Activated CD4-positive, alpha-beta T cell treated with anti-CD3 and anti-CD28 coated beads for 24 hours (primary cell): ENCODE data around the gene FOXK1.

ENCODE experiments used
- DNase-seq, 2 donors: peaks; one replicate each; pipeline ENCODE4 v3.0.0-alpha.2; 2020; ENCODE audit warnings: low read depth in 2 of 2

Gene FOXK1

DNA sequence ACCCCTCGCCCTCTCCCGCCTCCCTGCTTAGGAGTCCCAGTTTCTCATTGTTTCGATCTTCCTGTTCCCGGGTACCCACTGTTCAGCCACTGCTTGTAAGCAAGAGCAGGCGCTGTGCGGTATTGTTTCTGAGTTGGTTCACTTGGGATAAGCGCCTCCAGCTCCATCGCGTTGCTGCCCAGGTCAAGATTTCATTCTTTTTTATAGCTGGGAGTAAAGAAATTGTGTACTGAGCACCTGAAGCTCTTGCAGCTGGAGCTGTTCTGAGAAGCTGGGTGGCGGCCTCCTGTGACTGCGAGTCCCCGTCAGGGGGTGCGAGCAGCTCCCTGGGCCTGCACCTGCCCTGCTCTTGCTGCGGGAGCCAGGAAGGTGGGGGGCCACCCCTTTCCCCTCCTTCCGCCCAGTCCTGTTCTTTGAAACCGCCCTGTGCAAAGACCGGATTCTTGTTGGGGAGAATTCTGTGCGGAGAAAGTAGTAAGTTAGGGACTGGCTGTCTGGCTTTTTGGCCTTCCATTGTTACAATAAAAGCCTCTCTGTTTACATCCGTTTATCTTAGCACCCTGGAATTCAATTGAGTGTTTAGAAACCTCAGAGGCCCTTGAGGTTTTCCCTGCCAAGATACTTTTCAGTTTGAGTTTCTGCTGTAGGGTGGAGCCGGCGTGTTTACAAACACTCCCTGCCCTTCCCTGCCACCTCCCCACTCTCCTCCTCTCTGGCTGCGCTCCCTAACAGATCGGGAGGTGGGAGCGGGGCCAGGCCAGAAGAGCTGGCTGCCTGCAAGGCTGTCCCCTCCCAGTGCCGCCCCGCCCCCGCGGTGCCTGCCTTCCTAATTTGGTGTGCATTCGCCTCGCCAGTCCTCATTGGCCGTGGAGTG, 62.5 kb downstream of the FOXK1 start:
- DNase-seq: peak; percentile 42 to 45

DNA sequence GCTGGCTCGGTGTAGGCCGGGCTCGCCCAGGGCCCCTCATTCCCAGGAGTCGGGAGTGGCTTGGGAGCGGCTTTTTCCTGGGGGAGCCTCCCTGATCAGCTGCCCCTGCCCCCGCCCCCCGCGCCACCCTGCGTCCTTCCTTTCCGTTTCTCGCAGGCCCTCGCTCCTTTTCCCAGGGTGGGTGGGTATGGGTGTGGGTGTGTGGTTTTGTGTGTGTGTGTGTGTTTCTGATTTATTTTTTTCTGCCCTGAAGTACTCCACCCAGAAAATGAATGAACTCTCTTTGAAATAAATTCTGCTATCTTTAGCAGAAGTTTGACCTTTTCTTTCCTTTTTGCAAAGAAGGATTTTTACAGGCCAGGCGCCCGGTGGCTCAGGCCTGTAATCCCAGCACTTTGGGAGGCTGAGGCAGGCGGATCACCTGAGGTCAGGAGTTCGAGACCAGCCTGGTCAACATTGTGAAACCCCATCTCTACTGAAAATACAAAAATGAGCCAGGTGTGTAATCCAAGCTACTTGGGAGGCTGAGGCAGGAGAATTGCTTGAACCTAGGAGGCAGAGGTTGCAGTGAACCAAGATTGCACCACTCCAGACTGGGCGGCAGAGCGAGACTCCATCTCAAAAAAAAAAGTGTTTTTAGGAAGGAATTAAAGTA, 63.3 kb downstream of the FOXK1 start:
- DNase-seq: no peak

DNA sequence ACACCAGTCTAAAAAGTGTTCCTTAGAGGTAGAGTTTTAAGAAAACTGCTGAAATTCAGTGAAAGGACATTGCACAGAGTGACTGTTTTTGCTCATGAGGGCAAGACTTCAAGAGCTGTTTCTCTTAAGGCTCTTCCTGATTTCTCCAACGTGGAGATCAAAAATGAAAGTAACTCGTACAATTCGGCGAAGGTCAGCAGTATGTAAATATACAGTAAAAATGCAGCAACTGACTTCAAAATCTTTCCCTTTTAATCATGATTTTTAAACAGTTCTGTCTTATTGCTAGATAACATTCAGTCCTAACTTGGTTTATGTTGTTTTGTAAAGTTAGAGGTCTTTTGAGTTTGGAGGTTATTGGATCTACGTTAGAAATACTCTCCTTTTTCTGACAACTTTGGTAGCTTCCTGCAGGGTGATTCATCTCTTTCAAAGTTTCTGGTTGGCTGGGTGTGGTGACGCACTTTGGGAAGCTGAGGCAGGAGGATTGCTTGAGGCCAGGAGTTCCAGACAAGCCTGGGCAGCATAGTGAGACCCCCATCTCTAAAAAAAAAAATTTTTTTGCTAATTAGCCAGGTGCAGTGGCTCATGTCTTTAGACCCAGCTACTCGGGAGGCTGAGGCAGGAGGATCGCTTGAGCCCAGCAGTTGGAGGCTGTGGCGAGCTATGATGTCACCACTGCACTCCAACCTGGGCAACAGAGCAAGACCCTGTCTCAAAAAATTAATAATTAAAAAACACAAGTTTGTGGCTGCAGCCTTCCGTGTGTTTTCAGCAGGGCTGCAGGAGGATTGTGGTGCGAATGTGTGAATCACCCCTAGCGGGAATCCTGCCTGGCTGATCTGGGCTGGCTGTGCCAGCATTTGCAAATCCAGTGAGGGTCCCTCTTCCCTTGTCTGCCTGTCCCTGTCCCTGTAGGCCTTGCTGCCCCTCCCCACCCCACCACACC, 64.2 kb downstream of the FOXK1 start:
- DNase-seq: no peak

DNA sequence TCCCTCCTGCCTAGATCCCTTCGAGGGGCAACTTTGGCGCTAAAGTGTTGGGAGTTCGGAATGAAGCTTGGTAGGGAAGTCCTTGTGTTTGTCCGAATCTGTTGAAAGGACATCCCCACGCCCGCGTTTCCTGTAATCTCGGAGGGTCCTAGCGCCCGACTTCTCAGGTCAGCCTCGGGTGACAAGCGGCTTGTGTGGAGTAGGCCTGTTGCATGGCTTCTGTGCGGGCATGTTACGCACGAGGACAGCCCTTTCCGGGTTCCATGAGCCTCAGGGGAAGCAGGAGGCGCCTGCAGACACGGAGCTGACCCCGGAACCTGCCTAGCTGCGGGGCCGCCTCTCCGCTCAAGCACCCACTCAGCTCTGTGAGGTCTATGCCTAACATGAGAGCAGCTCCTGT, 64.9 kb downstream of the FOXK1 start:
- DNase-seq: no peak

DNA sequence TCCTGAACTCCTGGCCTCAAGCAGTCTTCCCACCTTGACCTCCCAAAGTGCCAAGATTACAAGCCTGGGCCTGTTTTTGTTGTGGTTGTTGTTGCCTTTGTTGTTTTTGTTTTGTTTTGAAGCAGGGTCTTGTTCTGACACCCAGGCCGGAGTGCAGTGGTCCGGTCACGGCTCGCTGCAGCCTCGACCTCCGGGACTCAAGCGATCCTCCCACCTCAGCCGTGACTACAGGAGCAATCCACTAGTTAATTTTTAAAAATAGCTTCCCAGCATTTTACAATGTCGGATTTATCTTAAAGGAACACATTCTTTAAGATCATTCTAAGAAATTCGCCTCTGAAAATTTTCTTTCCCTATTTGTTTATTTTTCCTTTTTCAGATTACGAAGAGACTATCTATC, 65.7 kb downstream of the FOXK1 start:
- DNase-seq: no peak

DNA sequence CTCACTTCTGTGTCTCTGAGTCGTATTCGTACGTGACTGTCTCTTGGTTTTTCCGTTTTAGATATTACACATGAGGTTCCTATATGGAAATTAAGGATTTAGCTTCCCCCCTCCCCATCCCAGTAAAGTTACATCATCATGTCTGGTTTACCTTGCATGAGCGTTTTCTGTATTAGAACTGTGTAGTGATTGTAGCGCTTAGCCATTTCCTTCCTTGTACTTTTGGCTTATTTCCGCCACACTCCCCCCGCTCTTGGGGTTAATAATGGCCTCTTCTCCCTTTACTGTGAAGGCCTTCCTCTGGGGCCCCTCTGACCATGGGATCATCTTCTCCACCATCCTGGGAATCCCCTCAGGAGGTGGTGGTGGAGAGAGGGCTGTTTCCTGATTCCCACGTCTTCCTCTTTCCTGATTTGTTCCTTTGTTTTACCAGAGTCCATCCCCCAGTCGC, 66.2 kb downstream of the FOXK1 start:
- DNase-seq: no peak

DNA sequence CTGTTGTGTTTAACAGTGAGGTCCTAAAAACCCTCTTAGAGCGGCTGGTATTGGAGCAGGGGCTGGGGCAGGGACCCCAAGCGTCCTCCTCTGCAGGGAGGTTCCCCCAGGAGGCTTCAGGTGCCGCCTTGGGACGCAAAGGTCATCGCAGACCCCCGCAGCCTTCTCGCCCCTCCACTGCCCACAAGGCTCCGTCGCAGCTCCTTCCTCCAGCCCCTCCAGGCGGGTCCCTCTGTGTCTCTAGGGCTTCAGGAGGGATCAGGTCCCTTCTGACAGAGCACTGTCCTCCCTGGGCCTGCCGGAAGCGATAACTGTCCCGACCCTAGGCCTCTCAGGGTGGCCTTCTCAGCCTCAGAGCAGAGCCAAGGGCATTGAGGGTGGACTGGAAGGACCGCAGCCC, 67.3 kb downstream of the FOXK1 start:
- no peak for DNase-seq

DNA sequence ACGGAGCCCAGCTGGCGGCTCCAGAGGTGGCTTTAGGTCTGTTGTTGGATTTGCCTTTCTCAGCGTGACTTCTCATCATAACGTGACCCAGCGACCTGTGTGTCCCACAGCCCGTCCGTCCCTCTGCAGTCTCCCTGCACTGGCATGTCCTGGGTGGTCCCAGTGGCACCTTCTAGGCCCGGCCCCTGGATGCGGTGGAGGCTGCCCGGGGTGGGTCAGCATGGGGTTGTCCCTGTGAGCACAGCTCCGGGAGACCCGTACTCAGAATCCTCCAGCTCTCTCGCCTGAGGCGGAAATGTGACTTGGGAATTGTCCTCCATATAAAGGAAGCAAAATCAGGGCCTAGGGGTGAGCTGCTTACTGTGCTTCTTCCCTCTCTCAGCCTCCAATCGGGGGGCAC, 67.7 kb downstream of the FOXK1 start:
- no peak for DNase-seq

DNA sequence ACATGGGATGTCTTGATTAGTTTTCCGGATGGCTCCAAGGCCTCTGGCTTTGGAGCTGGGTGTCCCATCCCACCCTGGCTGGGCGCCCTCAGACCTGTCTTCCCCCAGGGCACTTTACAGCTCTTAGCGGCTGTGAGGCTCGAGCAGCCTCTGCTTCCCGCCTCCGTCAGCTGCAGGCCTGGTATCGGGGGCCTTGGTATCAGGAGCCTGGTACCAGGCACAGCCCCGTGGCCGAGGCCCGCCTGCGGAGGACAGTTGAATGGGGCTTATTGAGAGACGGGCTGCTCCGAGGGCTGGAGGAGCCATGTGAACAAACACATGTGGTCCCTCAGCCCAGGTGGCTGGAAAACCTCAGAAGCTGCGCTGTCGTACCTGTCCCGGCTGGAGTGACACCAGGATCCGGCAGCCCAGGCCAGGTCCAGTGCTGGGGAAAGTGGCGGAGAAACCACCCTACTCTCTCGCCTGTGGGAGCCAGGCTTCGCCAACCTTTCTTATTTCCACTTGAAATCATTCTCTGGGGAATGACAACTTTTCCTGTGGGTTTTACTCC, 69.4 kb downstream of the FOXK1 start:
- no peak for DNase-seq

DNA sequence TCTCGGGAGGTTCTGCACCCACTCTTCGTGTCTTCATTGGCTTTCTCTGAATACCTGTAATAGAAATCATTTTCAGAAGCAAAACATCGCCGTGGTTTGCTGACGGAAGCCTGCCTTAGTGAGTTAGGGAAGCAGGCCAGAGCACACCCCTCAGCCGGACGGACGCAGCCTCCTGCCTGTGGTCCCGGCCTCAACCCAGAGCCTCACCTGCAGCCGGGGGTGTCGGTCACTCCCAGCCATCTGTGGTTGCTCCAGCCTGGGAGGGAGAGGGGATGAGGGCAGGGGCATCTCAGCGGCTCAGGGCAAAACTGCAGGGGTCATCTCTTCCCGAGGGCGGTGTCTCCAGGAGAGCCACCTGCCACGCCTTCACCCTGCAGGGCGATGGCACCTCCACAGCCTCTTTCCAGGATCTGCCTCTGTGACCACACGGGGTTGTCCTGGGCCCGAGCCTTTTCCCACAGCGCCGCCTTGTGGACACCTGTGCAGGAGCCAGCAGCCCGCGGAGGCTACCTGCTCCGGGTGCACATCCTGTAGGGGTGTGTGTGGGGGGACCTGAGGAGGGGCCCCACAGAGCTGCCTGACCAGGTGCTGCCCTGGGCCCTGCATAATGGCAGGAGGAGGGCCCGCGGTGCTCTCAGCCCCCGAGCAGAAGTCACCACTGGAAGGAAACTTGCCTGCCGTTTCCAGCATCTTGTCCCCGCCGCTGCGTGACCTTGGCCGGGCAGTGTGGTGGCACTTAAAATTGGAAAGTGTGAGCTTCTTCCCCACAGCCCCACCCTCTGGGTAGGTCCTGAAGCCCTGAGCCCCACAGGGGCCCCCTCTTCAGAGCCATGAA, 71.7 kb downstream of the FOXK1 start:
- peak; percentile 81 to 82 for DNase-seq

DNA sequence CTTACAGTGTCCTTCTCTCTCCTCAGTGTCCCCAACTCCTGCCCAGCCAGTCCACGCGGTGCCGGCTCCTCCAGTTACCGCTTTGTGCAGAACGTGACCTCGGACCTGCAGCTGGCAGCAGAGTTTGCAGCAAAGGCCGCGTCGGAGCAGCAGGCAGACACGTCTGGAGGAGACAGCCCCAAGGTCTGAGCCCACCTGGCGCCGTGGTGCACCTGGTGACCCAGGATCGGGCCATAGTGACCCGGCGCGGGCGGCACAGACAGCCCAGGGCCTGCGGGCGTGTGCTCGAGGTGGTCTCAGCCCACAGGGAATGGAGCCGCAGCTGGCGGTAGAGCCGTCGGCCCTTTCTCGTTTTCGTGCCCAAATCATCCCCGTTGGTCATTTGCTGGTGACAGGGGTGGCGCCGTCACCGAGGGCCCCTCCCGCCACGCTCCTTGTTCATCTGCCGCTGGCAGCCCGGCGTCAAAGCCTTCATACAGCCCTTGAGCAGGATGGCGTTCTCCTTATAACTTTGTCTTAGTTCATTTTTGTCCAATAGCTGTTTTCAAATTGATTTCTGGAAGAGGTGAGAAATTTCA, 72.4 kb downstream of the FOXK1 start:
- no peak for DNase-seq

DNA sequence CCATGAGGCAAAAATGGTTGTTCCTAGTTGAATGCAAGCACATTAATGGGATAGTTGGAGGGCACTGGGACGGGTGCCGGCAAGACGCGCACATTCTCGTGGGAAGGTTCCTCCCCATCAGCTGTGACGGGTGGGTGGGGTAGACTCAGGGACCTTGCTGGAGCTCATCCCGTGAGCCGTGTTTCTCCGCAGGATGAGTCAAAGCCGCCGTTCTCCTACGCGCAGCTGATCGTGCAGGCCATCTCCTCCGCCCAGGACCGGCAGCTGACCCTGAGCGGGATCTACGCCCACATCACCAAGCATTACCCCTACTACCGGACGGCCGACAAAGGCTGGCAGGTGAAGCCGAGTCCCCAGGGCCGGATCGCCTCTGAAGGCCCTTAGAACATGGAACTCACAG, 73.0 kb downstream of the FOXK1 start:
- DNase-seq: no peak

DNA sequence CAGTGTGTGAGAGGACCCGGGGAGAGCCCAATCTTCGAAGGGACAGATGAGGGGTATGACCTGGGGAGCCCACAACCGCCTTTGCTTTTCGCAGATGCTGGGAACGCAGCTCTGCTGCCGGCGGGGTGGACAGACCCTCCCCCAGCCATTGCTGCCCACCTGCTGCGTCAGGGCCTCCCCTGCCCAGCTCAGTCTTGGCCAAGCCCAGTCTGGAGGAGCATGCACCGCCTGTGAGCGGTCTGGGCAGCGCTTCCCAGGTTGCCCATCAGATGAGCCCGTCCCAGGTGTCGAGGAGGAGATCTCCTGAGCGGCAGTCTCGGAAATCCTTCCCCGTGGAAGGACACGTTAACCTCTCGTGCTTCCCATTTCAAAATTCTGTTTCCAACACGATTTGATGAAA, 76.0 kb downstream of the FOXK1 start:
- no peak for DNase-seq

DNA sequence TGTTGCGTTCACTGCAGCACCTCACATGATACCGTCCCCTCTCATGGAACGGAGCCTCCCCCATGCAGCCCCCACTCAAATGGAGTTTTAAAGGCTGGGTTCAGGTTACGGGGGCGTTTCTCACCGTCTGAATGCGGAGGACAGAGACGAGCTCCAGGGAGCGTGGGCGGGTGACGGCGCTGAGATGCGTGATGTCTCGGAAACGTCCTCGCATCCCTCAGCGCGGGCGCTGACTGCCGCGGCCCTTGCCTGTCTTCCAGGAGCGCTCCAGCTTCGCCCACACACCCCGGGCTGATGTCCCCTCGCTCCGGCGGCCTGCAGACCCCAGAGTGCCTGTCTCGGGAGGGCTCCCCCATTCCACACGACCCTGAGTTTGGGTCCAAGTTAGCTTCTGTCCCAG, 76.7 kb downstream of the FOXK1 start:
- DNase-seq: no peak

DNA sequence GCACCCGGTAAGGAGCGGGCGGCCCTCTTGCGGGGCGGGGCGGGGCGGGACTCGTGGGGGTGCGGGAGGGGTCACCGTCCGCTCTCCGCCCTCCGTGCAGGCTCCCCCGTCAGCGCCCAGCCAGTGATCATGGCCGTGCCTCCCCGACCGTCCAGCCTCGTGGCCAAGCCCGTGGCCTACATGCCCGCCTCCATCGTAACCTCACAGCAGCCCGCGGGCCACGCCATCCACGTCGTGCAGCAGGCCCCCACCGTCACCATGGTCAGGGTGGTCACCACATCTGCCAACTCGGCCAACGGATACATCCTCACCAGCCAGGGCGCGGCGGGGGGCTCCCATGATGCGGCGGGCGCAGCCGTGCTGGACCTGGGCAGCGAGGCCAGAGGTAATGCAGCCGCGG, 77.1 kb downstream of the FOXK1 start:
- no peak for DNase-seq

DNA sequence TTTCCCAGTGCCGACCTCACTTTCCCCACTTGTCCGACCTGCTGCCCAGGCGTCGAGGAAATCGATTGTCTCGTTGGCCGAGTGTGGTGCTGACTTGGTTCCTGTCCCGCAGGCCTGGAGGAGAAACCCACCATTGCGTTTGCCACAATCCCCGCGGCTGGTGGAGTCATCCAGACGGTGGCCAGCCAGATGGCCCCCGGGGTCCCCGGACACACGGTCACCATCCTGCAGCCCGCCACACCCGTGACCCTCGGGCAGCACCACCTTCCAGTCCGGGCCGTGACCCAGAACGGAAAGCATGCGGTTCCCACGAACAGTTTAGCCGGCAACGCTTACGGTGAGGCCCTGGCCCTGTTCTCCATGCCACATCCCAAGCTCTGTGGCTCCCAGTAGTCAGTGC, 78.9 kb downstream of the FOXK1 start:
- no peak for DNase-seq

DNA sequence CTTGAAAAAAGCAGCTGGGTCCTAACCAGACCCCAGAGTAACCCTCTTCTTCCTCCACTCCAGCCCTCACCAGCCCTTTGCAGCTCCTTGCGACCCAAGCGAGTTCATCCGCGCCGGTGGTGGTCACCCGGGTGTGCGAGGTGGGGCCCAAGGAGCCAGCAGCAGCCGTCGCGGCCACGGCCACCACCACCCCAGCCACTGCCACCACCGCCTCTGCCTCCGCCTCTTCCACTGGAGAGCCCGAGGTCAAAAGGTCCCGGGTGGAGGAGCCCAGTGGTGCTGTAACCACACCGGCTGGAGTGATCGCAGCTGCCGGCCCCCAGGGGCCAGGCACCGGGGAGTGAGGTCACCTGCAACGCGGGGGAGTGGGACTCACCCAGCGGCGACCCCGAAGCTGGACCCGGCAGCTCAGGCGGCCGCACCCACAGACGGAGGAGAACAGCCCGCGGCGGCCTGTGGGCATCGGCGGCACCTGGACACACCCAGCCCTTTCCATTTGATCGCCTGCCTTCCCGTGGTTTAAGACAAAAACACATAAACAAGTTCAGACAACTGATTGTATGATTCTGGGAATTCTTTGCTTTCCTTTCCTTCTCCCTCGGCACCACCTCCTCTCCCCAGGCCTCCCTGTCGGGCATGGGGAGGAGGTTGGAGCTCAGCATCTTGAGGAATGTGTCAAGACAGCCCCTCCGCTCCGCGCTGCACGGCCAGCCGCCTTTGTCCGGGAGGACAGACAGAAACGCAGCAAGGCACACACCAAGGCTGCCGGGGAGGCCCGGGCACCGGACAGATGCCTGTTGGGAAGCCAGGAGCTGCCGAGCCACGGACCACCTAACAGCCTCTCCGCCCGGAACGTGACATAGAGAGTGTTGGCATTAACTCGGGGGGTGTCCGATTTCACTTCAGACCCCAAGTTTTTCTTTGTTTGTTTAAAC, 80.3 kb downstream of the FOXK1 start:
- DNase-seq: no peak

DNA sequence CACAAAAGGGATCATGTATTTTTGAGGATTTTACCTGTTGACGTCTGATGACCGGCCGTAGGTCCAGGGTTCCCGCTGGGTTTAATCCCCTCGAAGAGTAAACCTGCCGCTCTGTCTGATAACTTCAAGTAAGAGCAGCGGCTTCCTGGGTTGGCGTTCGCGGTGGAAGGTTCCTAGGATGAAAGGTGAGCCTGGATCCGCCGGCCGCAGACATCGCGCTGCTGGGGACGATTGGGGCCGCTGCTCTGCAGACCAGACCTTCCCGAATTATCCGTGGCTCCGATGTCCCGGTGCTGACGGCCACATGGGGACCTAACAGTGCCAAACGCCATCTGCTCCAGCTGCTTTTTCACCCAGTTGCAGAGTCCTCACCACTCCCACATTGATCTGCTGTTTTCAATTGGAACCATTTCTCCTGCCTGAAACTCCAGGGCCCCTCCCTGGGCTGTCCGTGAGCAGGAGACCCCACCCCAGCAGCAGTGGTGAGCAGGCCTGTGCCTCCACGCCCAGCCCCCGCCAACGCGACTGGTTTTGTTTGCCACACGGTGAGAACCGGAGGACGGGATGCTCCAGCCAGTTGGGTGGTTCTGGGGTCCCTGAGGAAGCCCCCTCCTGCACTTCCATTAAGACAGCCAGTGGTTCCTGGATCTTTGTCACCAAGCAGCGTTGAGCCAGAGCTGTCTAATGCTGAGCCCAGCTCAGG, 81.1 kb downstream of the FOXK1 start:
- no peak for DNase-seq

DNA sequence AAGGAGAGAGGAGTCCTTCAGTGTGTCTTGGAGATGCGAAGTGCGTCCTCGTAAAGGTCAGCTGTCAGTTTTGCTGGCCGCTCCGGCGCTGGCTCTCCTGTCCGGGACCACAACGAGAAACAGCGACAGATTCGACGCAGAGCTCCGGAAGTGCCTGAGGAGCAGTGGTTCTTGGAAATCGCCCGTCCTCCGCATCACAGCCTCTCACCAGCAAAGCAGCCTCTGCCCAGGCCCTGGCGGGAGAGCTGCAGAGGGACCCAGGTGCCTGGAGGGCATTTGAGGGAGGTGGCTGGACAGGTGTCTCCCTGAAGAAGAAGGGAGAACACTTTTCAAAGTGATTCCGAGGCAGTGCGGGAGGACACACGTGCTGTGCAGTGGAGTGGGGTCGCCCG, 81.7 kb downstream of the FOXK1 start:
- DNase-seq: no peak
